SK-N-SH treated with all-trans-retinoic acid at 6 μM for 48 hours (cell line): ENCODE results near the gene PARS2.

Experiments
- CSDC2 ChIP-seq: fragments of 250-450 bp; sonication (Bioruptor Pico); IDR thresholded peaks from 2 replicates; pipeline ENCODE4 v1.5.0; 2020; ENCODE audit warnings: mild to moderate bottlenecking, moderate library complexity
- CSRNP3 ChIP-seq: fragments of 250-450 bp; sonication (Bioruptor Pico); IDR thresholded peaks from 2 replicates; pipeline ENCODE4 v1.5.1; 2021; ENCODE audit warnings: mild to moderate bottlenecking, moderate library complexity
- GLIS3 ChIP-seq: fragments of 250-450 bp; sonication (Bioruptor Pico); IDR thresholded peaks from 2 replicates; pipeline ENCODE4 v1.5.0; 2020; ENCODE audit warnings: mild to moderate bottlenecking, moderate library complexity
- SNAI2 ChIP-seq: fragments of 250-450 bp; sonication (Bioruptor Pico); IDR thresholded peaks from 2 replicates; pipeline ENCODE4 v1.5.0; 2020; ENCODE audit warnings: mild to moderate bottlenecking, moderate library complexity
- TCF4 ChIP-seq: fragments of 250-450 bp; sonication (Bioruptor Pico); IDR thresholded peaks from 2 replicates; pipeline ENCODE4 v1.8.0; 2021; ENCODE audit warnings: mild to moderate bottlenecking, moderate library complexity, borderline replicate concordance
- TOX ChIP-seq: fragments of 250-450 bp; sonication (Bioruptor Pico); IDR thresholded peaks from 2 replicates; pipeline ENCODE4 v1.8.0; 2021; ENCODE audit warnings: mild to moderate bottlenecking, moderate library complexity, borderline replicate concordance
- TSHZ2 ChIP-seq: fragments of 250-450 bp; sonication (Bioruptor Pico); IDR thresholded peaks from 2 replicates; pipeline ENCODE4 v1.5.0; 2020; ENCODE audit warnings: mild to moderate bottlenecking, moderate library complexity
- ZC3H10 ChIP-seq: fragments of 250-450 bp; sonication (Bioruptor Pico); IDR thresholded peaks from 2 replicates; pipeline ENCODE4 v1.5.1; 2021; ENCODE audit warnings: mild to moderate bottlenecking, moderate library complexity
- ZFP30 ChIP-seq: fragments of 450-650 bp; formaldehyde crosslinking; IDR thresholded peaks from 2 replicates; pipeline ENCODE4 v1.5.0; 2022; ENCODE audit warnings: mild to moderate bottlenecking, moderate library complexity
- ZNF70 ChIP-seq: fragments of 450-650 bp; formaldehyde crosslinking; IDR thresholded peaks from 2 replicates; pipeline ENCODE4 v1.5.0; 2020; ENCODE audit warnings: mild to moderate bottlenecking, moderate library complexity
- ZNF8 ChIP-seq: fragments of 450-650 bp; formaldehyde crosslinking; IDR thresholded peaks from 2 replicates; pipeline ENCODE4 v1.5.0; 2020; ENCODE audit warnings: mild to moderate bottlenecking, moderate library complexity
- TF ChIP-seq, protein P1 (sequence below): fragments of 250-450 bp; sonication (Bioruptor Pico); IDR thresholded peaks from 2 replicates; pipeline ENCODE4 v1.8.0; 2020; ENCODE audit warnings: mild to moderate bottlenecking, moderate library complexity, borderline replicate concordance

DNA sequence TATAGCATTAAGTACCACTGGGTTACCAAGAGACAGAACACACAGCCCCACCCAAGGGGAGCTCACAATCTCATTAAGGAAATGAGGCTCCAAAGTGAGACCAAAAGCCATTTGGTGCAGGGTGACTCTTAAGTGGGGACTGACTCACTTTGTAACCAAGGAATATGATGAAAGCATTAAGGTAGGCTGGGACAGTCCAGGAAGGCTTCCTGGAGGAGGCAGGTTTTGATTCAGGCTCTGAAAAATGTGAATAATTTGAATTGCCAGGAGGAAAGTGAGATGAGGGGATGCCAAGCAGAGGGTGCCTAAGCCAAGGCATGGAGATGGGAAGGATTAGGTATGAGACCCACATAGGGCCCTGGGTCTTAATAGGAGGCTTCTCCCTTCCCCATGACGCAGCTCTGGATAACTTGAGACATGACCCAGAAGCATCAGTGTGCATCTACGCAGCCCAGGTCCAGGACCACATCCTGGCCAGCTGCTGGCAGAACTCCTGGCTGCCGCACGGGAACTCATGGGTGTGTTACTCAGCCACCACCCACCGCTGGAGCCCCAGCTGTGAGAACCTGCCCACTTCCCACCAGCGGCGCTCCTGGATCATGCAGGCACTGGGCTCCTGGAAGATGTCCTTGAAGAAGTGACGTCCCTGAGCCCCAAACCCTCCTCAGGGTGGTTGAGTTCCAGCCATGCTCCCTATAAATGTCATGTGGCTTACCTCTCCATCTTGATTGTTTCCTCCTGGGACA, 54.6 kb downstream of the PARS2 start:
- TF ChIP-seq, protein P1, sequence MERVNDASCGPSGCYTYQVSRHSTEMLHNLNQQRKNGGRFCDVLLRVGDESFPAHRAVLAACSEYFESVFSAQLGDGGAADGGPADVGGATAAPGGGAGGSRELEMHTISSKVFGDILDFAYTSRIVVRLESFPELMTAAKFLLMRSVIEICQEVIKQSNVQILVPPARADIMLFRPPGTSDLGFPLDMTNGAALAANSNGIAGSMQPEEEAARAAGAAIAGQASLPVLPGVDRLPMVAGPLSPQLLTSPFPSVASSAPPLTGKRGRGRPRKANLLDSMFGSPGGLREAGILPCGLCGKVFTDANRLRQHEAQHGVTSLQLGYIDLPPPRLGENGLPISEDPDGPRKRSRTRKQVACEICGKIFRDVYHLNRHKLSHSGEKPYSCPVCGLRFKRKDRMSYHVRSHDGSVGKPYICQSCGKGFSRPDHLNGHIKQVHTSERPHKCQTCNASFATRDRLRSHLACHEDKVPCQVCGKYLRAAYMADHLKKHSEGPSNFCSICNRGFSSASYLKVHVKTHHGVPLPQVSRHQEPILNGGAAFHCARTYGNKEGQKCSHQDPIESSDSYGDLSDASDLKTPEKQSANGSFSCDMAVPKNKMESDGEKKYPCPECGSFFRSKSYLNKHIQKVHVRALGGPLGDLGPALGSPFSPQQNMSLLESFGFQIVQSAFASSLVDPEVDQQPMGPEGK (CRISPR knock-in tag), result no peak
- TF ChIP-seq ZC3H10 (CRISPR knock-in tag) (no peak), ZFP30 (CRISPR knock-in tag) (no peak), CSRNP3 (CRISPR knock-in tag) (no peak), ZNF8 (CRISPR knock-in tag) (no peak), TSHZ2 (CRISPR knock-in tag) (no peak), SNAI2 (CRISPR knock-in tag) (no peak), ZNF70 (CRISPR knock-in tag) (no peak), TCF4 (no peak), GLIS3 (CRISPR knock-in tag) (no peak), TOX (CRISPR knock-in tag) (no peak), CSDC2 (CRISPR knock-in tag) (no peak)
